ENCODE data around the gene TBC1D5.

The TBC1D5 gene

DNA sequence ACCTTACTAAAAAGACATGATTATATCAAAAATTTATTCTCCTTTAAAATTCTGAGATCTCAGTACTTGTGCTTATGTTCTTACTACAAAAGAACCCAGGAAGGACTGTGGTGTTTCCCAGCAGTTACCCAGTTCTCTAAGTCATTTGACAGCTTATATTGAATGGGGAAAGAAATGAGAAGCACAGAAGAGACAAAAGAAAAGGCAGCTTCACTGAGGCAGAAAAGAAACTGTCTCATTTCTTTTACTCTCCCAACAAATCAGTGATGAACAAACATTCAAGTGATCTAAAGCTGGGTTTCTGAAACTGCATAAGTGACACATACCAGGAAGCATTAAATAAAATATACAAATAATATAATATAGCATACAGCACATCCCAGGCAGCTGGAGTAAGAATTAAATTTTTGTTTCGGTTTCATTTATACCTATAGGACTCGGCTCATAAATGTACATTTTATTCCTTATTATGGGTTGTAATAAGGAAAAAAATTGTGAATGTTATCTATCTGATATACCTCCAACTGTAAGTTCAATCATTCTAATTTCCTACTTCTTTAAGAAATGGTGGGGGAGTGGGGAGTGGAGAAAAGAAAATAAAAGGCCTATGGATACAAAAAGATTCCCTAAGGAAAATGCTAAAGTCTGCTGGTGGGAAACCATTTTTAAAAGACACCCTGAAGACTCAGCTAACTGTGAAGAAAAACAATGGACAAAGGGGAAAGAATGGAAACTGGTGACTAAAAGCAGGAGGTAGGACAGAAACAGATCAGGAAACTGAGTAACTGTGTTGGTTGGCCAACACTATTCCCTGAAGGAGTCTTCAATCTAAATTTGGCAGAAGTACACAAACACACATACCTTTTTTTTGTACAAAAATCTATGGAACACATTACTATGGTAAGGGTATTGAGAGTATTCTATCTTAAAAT lies 156.8 kb downstream of the TBC1D5 start:
- Histone ChIP-seq H3K18ac (ENCODE audit: low read depth in 1 of 2, low read length in 2 of 2) (no peak overlapping the region), H3K4me1 (ENCODE audit: control insufficient read depth, insufficient read depth, low read depth, low read length) (no peaks in the 10 kb centered on the region), H2BK120ac (ENCODE audit: low read depth, low read length) (no peak overlapping the region), H3K4me3 (ENCODE audit: insufficient read depth in 1 of 2, low read depth in 1 of 2, low read length in 2 of 2) (no peak overlapping the region), H3K9ac (ENCODE audit: low read length) (no peak overlapping the region), H4K8ac (ENCODE audit: low read length) (no peak overlapping the region), H3K27me3 (ENCODE audit: control insufficient read depth in 1 of 2, insufficient read depth in 1 of 2, low read length in 2 of 2) (no peaks in the 10 kb centered on the region), H3K4me2 (ENCODE audit: low read length, poor library complexity, severe bottlenecking) (no peak overlapping the region), H2AK5ac (ENCODE audit: low read length, severe bottlenecking) (no peak overlapping the region), H3K27ac (ENCODE audit: low read length, poor library complexity, severe bottlenecking) (no peak overlapping the region), H3K14ac (ENCODE audit: low read length in 2 of 2) (no peak overlapping the region), H2BK5ac (ENCODE audit: low read depth, low read length, poor library complexity, severe bottlenecking) (no peak overlapping the region), H3K36me3 (ENCODE audit: control insufficient read depth in 1 of 2, insufficient read depth in 2 of 2, low read depth in 1 of 2, low read length in 2 of 2) (no peaks in the 10 kb centered on the region), H2BK15ac (ENCODE audit: low read depth, poor library complexity, severe bottlenecking) (no peak overlapping the region), H3K9me3 (ENCODE audit: control insufficient read depth, low read length) (peaks cover 15% of the 10 kb centered on the region), H3K79me1 (replicated peaks; ENCODE audit: low read length, poor library complexity, severe bottlenecking) (peaks cover 14% of the 10 kb centered on the region), H2AFZ (ENCODE audit: low read depth, low read length) (no peak overlapping the region), H3K23ac (ENCODE audit: low read length in 2 of 2) (no peak overlapping the region), H4K91ac (ENCODE audit: low read length) (no peak overlapping the region), H3K4ac (ENCODE audit: low read depth in 1 of 2, low read length in 2 of 2) (no peak overlapping the region), H2BK12ac (ENCODE audit: low read length in 2 of 2) (no peak overlapping the region)
- no CpG with 5 or more reads among the region's 2 CpGs for WGBS
- no peak for DNase-seq

DNA sequence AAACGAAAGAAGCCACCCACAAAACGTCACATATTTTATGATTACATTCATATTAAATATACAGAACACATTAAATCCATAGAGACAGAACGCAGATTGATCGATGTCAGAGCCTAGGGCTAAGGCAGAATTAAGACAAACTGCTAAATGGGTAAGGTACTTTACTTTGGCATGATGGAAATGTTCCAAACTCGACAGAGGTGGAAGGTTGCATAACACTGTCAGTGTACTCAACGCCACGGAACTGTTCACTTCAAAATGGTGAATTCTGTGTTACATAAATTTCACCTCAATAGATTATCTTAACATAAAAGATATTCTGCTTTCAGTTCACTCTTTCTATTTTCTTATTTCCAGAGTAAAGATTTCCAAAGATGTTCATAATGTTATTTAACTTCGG lies 158.4 kb downstream of the TBC1D5 start:
- H3K4ac ChIP-seq (ENCODE audit: low read depth in 1 of 2, low read length in 2 of 2) = no peak overlapping the region
- 94% methylated on average over 6 of the region's 8 CpGs for WGBS

DNA sequence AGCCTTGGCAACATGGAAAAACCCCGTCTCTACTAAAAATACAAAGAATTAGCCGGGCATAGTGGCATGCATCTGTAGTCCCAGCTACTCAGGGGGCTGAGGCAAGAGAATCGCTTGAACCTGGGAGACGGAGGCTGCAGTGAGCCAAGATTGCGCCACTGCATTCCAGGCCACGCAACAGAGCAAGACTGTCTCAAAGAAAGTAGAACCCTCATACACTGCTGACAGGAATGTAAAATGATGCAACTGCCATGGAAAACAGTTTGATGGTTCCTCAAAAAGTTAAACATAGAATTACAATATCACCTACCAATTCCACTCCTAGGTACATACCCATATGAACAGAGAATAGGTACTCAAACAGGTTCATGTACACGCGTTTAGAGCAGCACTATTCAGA lies 158.9 kb downstream of the TBC1D5 start:
- Histone ChIP-seq H4K8ac (ENCODE audit: low read length) (no peak overlapping the region), H3K79me1 (replicated peaks; ENCODE audit: low read length, poor library complexity, severe bottlenecking) (peaks cover 3% of the 10 kb centered on the region), H3K23ac (ENCODE audit: low read length in 2 of 2) (no peak overlapping the region), H2AK5ac (ENCODE audit: low read length, severe bottlenecking) (no peak overlapping the region), H3K14ac (ENCODE audit: low read length in 2 of 2) (no peak overlapping the region), H2BK15ac (ENCODE audit: low read depth, poor library complexity, severe bottlenecking) (no peak overlapping the region), H2BK5ac (ENCODE audit: low read depth, low read length, poor library complexity, severe bottlenecking) (no peak overlapping the region), H3K9me3 (ENCODE audit: control insufficient read depth, low read length) (no peaks in the 10 kb centered on the region), H4K91ac (ENCODE audit: low read length) (no peak overlapping the region), H3K27ac (ENCODE audit: low read length, poor library complexity, severe bottlenecking) (no peak overlapping the region), H3K9ac (ENCODE audit: low read length) (no peak overlapping the region), H3K4me1 (ENCODE audit: control insufficient read depth, insufficient read depth, low read depth, low read length) (no peaks in the 10 kb centered on the region), H3K27me3 (ENCODE audit: control insufficient read depth in 1 of 2, insufficient read depth in 1 of 2, low read length in 2 of 2) (no peaks in the 10 kb centered on the region), H3K36me3 (ENCODE audit: control insufficient read depth in 1 of 2, insufficient read depth in 2 of 2, low read depth in 1 of 2, low read length in 2 of 2) (no peaks in the 10 kb centered on the region), H3K4ac (ENCODE audit: low read depth in 1 of 2, low read length in 2 of 2) (no peak overlapping the region), H3K4me3 (ENCODE audit: insufficient read depth in 1 of 2, low read depth in 1 of 2, low read length in 2 of 2) (no peak overlapping the region), H3K18ac (ENCODE audit: low read depth in 1 of 2, low read length in 2 of 2) (no peak overlapping the region), H2BK120ac (ENCODE audit: low read depth, low read length) (no peak overlapping the region), H3K4me2 (ENCODE audit: low read length, poor library complexity, severe bottlenecking) (no peak overlapping the region), H2BK12ac (ENCODE audit: low read length in 2 of 2) (no peak overlapping the region), H2AFZ (ENCODE audit: low read depth, low read length) (no peak overlapping the region)
- 93% methylated on average over 8 of the region's 8 CpGs for WGBS
- no peak for DNase-seq

More for the DNA sequence above, 158.4 kb downstream of the TBC1D5 start:
- H3K4me1 ChIP-seq (ENCODE audit: control insufficient read depth, insufficient read depth, low read depth, low read length) = no peaks in the 10 kb centered on the region
- no peaks in the 10 kb centered on the region for H3K9me3 ChIP-seq (ENCODE audit: control insufficient read depth, low read length)
- no peak overlapping the region for H3K4me3 ChIP-seq (ENCODE audit: insufficient read depth in 1 of 2, low read depth in 1 of 2, low read length in 2 of 2)
- no peak overlapping the region for H2AFZ ChIP-seq (ENCODE audit: low read depth, low read length)
- no peak overlapping the region for H3K9ac ChIP-seq (ENCODE audit: low read length)
- no peak overlapping the region for H3K23ac ChIP-seq (ENCODE audit: low read length in 2 of 2)
- no peak overlapping the region for H3K4me2 ChIP-seq (ENCODE audit: low read length, poor library complexity, severe bottlenecking)
- H4K91ac ChIP-seq (ENCODE audit: low read length) = no peak overlapping the region
- no peaks in the 10 kb centered on the region for H3K36me3 ChIP-seq (ENCODE audit: control insufficient read depth in 1 of 2, insufficient read depth in 2 of 2, low read depth in 1 of 2, low read length in 2 of 2)
- no peak overlapping the region for H2BK120ac ChIP-seq (ENCODE audit: low read depth, low read length)
- H3K14ac ChIP-seq (ENCODE audit: low read length in 2 of 2) = no peak overlapping the region
- no peak overlapping the region for H2BK5ac ChIP-seq (ENCODE audit: low read depth, low read length, poor library complexity, severe bottlenecking)
- H3K79me1 ChIP-seq (replicated peaks; ENCODE audit: low read length, poor library complexity, severe bottlenecking) = peaks cover 4% of the 10 kb centered on the region
- no peak overlapping the region for H3K18ac ChIP-seq (ENCODE audit: low read depth in 1 of 2, low read length in 2 of 2)
- no peak overlapping the region for H2AK5ac ChIP-seq (ENCODE audit: low read length, severe bottlenecking)
- no peak overlapping the region for H3K27ac ChIP-seq (ENCODE audit: low read length, poor library complexity, severe bottlenecking)
- no peak overlapping the region for H2BK12ac ChIP-seq (ENCODE audit: low read length in 2 of 2)
- no peak overlapping the region for H2BK15ac ChIP-seq (ENCODE audit: low read depth, poor library complexity, severe bottlenecking)
- DNase-seq = no peak
- no peak overlapping the region for H4K8ac ChIP-seq (ENCODE audit: low read length)
- no peaks in the 10 kb centered on the region for H3K27me3 ChIP-seq (ENCODE audit: control insufficient read depth in 1 of 2, insufficient read depth in 1 of 2, low read length in 2 of 2)

DNA sequence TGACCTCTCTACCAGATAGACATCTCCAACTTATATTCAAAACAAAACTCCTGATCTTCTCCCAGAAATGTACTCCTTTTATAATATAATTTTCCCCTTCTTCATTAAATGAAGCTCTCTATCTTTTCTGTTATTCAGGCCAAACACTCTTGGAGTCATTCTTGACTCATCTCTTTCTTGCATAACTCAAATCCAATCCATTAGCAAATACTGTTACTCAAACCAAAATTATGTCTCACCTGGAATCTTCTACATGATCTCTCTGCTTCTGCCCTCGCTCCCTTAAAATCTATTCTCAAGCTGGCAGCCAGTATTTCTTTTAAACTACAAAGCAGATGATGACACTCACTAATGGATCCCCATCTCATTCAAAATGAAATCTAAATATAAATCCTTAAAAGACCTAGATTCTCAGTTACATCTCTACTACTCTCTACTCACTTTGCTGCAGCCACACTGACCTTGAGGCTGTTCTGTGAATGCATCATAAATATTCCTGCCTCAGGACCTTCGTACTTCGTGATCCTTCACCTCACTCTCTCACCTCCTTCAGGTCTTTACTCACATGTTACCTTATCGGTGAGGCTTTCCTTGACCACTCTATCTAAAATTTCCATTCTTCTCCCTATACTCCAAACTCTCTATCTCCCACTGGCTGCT lies 160.9 kb downstream of the TBC1D5 start:
- H2BK12ac ChIP-seq (ENCODE audit: low read length in 2 of 2) = no peak overlapping the region
- no peak for DNase-seq
- no peak overlapping the region for H4K91ac ChIP-seq (ENCODE audit: low read length)
- no peaks in the 10 kb centered on the region for H3K36me3 ChIP-seq (ENCODE audit: control insufficient read depth in 1 of 2, insufficient read depth in 2 of 2, low read depth in 1 of 2, low read length in 2 of 2)
- 94% methylated on average over 4 of the region's 4 CpGs for WGBS
- H2AK5ac ChIP-seq (ENCODE audit: low read length, severe bottlenecking) = no peak overlapping the region
- no peak overlapping the region for H3K4ac ChIP-seq (ENCODE audit: low read depth in 1 of 2, low read length in 2 of 2)
- H2BK15ac ChIP-seq (ENCODE audit: low read depth, poor library complexity, severe bottlenecking) = no peak overlapping the region
- no peak overlapping the region for H2BK120ac ChIP-seq (ENCODE audit: low read depth, low read length)
- no peaks in the 10 kb centered on the region for H3K9me3 ChIP-seq (ENCODE audit: control insufficient read depth, low read length)
- H3K18ac ChIP-seq (ENCODE audit: low read depth in 1 of 2, low read length in 2 of 2) = no peak overlapping the region
- H3K9ac ChIP-seq (ENCODE audit: low read length) = no peak overlapping the region
- no peak overlapping the region for H3K4me3 ChIP-seq (ENCODE audit: insufficient read depth in 1 of 2, low read depth in 1 of 2, low read length in 2 of 2)
- H3K14ac ChIP-seq (ENCODE audit: low read length in 2 of 2) = no peak overlapping the region
- no peaks in the 10 kb centered on the region for H3K4me1 ChIP-seq (ENCODE audit: control insufficient read depth, insufficient read depth, low read depth, low read length)
- no peak overlapping the region for H4K8ac ChIP-seq (ENCODE audit: low read length)
- H3K27ac ChIP-seq (ENCODE audit: low read length, poor library complexity, severe bottlenecking) = no peak overlapping the region
- H2BK5ac ChIP-seq (ENCODE audit: low read depth, low read length, poor library complexity, severe bottlenecking) = no peak overlapping the region
- no peak overlapping the region for H3K4me2 ChIP-seq (ENCODE audit: low read length, poor library complexity, severe bottlenecking)
- no peak overlapping the region for H3K23ac ChIP-seq (ENCODE audit: low read length in 2 of 2)
- H3K27me3 ChIP-seq (ENCODE audit: control insufficient read depth in 1 of 2, insufficient read depth in 1 of 2, low read length in 2 of 2) = no peaks in the 10 kb centered on the region
- peaks cover 3% of the 10 kb centered on the region for H3K79me1 ChIP-seq (replicated peaks; ENCODE audit: low read length, poor library complexity, severe bottlenecking)
- no peak overlapping the region for H2AFZ ChIP-seq (ENCODE audit: low read depth, low read length)

Measured in mesenchymal stem cell (in vitro differentiated cells and primary cell).